Left lung (tissue), 10 donors: Measurements from ENCODE around the gene ZNF774. TPM values are rescaled to one million over a fixed set of nuclear protein-coding genes. Genes with fewer than 3 reads are reported as not detected.

Experiments used
- ATAC-seq: fragments of 200-7000 bp; cut with Tn5 transposase; one replicate; pipeline ENCODE4 v1.9.1; 2020; ENCODE audit warnings: moderate library complexity
- DNase-seq, 4 donors: peaks; one replicate each; pipeline ENCODE4 v3.0.0-alpha.2; 2013 to 2020
- H3K27ac ChIP-seq, 2 donors: fragments of 200-600 bp; sonication (generic) in 1 of 2; one replicate each; pipeline versions ENCODE4 v1.5.0 to v1.8.0; 2020 to 2021
- H3K27me3 ChIP-seq, 2 donors: fragments of 200-600 bp; sonication (generic) in 1 of 2; one replicate each; pipeline versions ENCODE4 v1.5.0 to v1.8.0; 2020 to 2021
- H3K36me3 ChIP-seq, 2 donors: fragments of 200-600 bp; sonication (generic) in 1 of 2; one replicate each; pipeline versions ENCODE4 v1.5.0 to v1.8.0; 2020 to 2021
- H3K4me1 ChIP-seq, 2 donors: fragments of 200-600 bp; one replicate each; pipeline ENCODE4 v1.8.0; 2021
- H3K4me3 ChIP-seq, 2 donors: fragments of 200-600 bp; sonication (generic) in 1 of 2; one replicate each; pipeline versions ENCODE4 v1.5.0 to v1.8.0; 2020 to 2021; ENCODE audit warnings: mild to moderate bottlenecking in 1 of 2
- H3K9me3 ChIP-seq, 2 donors: fragments of 200-600 bp; sonication (generic) in 1 of 2; one replicate each; pipeline versions ENCODE4 v1.5.0 to v1.8.0; 2020 to 2021
- intact Hi-C, 2 donors: fragments of 100-400 bp; cut with DNase I; formaldehyde crosslinking; loops; one replicate each; pipeline versions ENCODE4 v1.11.2 to v1.14.2; 2022
- polyA plus RNA-seq, 6 donors: library from polyadenylated mRNA; unstranded; fragments of 120-200 nt; gene quantifications; one replicate each; pipeline ENCODE4 v1.2.1, GENCODE V29; 2013; ENCODE audit not compliant: insufficient read length in 6 of 6
- total RNA-seq, 2 donors: library from RNA; stranded (reverse); fragmentation: NEBNext Ultra II Directional; extraction: Animal tissue kit (Norgen Biotek cat#: 25700); gene quantifications; one replicate each; pipeline ENCODE4 v1.2.1, GENCODE V29; 2021
- TF ChIP-seq, protein P1 (sequence below), 2 donors: fragments of 200-600 bp; sonication (generic) in 1 of 2; IDR thresholded peaks; one replicate each; pipeline versions ENCODE4 v1.5.0 to v1.8.0; 2021; ENCODE audit warnings: antibody characterized with exemption in 2 of 2
- donor health status: DM: no; HTN: yes; CAD: no.
- donor health status: DM: no; HTN: no; CAD: no.

Gene ZNF774
- total and polyA plus RNA-seq, 8 donors: 3.6 to 6.6 (median 5.9) TPM

DNA sequence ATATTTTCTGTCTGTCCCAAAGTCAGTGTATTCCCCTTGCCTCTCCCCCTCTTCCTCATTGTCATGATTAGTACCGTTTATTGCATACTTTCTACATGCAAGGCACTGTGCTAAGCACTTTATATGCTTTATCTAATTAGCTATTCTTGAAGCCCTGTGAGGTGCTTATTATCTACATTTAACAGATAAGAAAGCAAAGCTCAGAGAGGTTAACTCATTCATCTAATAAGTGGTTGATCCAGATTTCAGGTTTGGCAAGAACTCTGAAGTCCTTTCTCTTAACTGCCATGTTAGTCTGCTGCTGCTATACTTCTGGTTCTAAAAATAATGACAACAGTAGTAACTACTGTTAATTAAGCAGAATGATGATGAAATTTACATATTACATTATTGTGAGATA lies 49.4 kb downstream of the ZNF774 start:
- Histone ChIP-seq H3K36me3 (no peaks in the 10 kb centered on the region), H3K27ac (peak overlapping the region; percentile 93 to 94), H3K4me3 (peak overlapping the region in 1 of 2 donors; percentile 12), H3K27me3 (no peaks in the 10 kb centered on the region), H3K4me1 (peaks cover 44 to 98% of the 10 kb centered on the region in 2 donors), H3K9me3 (no peaks in the 10 kb centered on the region)
- intact Hi-C loops: no loop called here
- ATAC-seq: peak; percentile 59
- TF ChIP-seq, protein P1, sequence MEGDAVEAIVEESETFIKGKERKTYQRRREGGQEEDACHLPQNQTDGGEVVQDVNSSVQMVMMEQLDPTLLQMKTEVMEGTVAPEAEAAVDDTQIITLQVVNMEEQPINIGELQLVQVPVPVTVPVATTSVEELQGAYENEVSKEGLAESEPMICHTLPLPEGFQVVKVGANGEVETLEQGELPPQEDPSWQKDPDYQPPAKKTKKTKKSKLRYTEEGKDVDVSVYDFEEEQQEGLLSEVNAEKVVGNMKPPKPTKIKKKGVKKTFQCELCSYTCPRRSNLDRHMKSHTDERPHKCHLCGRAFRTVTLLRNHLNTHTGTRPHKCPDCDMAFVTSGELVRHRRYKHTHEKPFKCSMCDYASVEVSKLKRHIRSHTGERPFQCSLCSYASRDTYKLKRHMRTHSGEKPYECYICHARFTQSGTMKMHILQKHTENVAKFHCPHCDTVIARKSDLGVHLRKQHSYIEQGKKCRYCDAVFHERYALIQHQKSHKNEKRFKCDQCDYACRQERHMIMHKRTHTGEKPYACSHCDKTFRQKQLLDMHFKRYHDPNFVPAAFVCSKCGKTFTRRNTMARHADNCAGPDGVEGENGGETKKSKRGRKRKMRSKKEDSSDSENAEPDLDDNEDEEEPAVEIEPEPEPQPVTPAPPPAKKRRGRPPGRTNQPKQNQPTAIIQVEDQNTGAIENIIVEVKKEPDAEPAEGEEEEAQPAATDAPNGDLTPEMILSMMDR (IDR thresholded peaks at IDR 0.05): no peak
- DNase-seq: peak in 1 of 4 donors; percentile 56

DNA sequence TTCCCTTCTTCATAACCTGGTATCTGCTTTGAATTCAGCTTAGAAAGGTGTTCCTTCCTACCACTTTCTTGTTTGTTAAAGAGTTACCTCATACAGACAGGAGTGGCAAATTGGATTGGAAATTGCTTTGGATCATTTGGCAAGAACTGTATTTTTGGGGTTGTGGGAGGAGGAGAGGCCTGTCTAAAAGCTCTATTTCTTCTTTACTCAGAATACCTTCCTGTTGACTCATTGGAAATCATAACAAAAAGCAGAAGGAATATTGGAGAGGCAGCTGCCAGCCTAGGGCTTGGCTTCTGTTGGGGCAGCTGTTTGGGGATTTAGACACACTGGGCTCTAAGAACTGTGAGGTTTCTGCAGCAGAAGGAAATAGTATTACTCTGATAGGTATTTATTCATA lies 50.1 kb downstream of the ZNF774 start:
- Histone ChIP-seq H3K36me3 (no peaks in the 10 kb centered on the region), H3K4me3 (peak overlapping the region in 1 of 2 donors; percentile 3), H3K4me1 (peaks cover 46 to 98% of the 10 kb centered on the region in 2 donors), H3K9me3 (no peaks in the 10 kb centered on the region), H3K27ac (peak overlapping the region; percentile 93 to 94), H3K27me3 (no peaks in the 10 kb centered on the region)
- intact Hi-C loops: no loop called here
- ATAC-seq: peak; percentile 68
- TF ChIP-seq, protein P1 (IDR thresholded peaks at IDR 0.05): no peak
- DNase-seq: peak in 1 of 4 donors; percentile 55

DNA sequence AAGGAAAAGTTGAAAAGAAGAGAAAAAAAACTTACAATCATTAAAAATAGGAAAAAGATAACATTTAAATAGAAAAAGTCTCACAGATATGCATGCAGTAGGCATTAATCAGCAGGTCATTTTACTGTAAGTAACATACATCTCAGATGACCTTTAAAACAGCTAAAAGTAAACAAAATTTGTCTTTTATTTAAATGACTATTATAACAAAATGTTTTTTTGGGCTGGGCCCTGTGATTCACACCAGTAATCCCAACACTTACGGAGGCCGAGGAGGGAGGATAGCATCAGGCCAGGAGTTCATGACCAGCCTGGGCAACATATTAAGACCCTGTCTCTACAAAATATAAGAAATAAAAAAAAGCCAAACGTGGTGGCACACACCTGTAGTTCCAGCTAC lies 50.7 kb downstream of the ZNF774 start:
- Histone ChIP-seq H3K4me1 (peaks cover 51 to 98% of the 10 kb centered on the region in 2 donors), H3K9me3 (no peaks in the 10 kb centered on the region), H3K27ac (peak overlapping the region; percentile 93 to 94), H3K27me3 (no peaks in the 10 kb centered on the region), H3K4me3 (no peak overlapping the region), H3K36me3 (no peaks in the 10 kb centered on the region)
- no peak for ATAC-seq
- intact Hi-C loops: no loop called here
- DNase-seq: no peak
- TF ChIP-seq, protein P1 (IDR thresholded peaks at IDR 0.05): no peak

DNA sequence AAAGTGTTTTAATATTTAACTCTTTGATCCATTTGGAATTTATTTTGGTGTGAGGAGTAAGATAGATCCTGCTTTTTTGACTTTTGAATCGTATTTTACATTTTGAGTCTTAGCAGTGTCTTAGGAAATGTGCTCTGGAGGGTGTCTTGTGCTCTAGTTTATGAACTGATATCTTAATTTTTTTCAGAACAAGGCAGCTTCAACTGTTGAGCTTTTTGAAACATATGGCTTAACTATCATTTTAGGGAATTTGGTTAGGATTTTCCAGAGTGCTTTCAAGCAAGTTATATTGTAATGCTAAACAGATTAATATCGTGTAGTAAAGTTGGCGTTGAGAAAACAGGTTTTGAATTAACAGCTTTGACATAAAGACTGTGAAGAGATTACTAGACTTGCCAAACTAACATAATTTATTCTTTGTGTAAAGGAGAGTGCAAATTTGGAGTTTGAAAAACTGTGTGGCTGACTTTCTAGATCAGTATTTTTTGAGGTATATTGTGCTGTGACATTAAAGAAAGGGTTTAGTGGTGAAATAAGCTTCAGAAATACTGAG lies 53.0 kb downstream of the ZNF774 start:
- Histone ChIP-seq H3K9me3 (no peaks in the 10 kb centered on the region), H3K4me1 (peaks cover 48 to 98% of the 10 kb centered on the region in 2 donors), H3K4me3 (no peak overlapping the region), H3K27me3 (no peaks in the 10 kb centered on the region), H3K27ac (peak overlapping the region; percentile 23 to 39), H3K36me3 (no peaks in the 10 kb centered on the region)
- DNase-seq (no peak), ATAC-seq (no peak)
- intact Hi-C loops: no loop called here
- TF ChIP-seq, protein P1 (IDR thresholded peaks at IDR 0.05): no peak

DNA sequence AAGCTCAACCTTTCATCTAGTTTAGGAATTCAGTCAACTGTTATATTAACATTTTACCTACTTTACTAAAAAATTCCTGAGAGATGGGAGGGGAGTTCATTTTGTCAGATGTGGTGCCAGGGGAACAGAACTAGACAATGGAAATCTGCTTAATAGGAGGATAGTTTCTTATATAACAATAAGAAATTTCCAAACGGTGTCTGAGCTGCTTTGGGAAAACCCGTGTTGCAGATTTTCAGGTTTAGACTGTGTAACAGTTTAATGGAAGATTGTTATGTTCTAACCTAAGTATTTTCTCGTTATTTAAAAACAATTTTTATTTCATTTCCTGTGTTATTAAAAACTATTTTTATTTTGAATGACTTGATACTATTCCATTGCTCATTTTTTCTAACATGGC lies 55.3 kb downstream of the ZNF774 start:
- H3K4me1 ChIP-seq: peaks cover 37 to 94% of the 10 kb centered on the region in 2 donors
- intact Hi-C loops: no loop called here
- H3K4me3 ChIP-seq: no peak overlapping the region
- H3K9me3 ChIP-seq: no peaks in the 10 kb centered on the region
- DNase-seq: no peak
- H3K36me3 ChIP-seq: no peaks in the 10 kb centered on the region
- ATAC-seq: no peak
- no peaks in the 10 kb centered on the region for H3K27me3 ChIP-seq
- peak overlapping the region; percentile 1 to 51 for H3K27ac ChIP-seq
- TF ChIP-seq, protein P1 (IDR thresholded peaks at IDR 0.05): no peak
